Activated effector memory CD4-positive, alpha-beta T cell treated with Interleukin-2 at 50 U/mL for 16 hours (primary cell): Measurements from ENCODE around the gene PAIP1.
"Not testable (repeated sequence)": the region's sequence is repeated elsewhere in the genome, so short reads cannot be mapped to it uniquely, and the experiment has no call there.

Experiments used
- DNase-seq: peaks from one replicate; pipeline ENCODE4 v3.0.0-alpha.2; 2020

Gene PAIP1

GRCh38 chr5:43570450-43571158, 13.7 kb upstream of the PAIP1 start:
- no peak for DNase-seq

GRCh38 chr5:43569236-43569746, 12.4 kb upstream of the PAIP1 start:
- DNase-seq: no peak

DNA sequence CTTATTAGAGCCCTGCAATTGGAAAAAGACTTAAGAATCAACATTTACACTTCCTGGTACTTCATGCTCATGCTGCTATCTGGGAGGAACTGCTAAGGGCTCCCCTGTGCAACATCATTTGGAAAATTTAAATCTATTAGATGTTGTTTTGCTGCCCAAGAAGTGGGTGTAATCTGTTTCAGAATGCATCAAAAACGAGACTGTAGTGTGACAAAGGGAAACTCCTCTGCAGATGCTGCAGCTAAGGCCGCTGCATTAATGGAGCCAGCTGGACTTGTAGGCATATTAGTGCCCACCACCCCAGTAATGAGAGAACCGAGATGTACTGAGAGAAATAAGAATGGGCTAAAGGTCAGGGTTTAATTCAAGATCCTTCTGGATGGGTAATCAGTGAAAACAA, 11.1 kb upstream of the PAIP1 start:
- DNase-seq: no peak

GRCh38 chr5:43565043-43565442, 8.2 kb upstream of the PAIP1 start:
- no peak for DNase-seq

DNA sequence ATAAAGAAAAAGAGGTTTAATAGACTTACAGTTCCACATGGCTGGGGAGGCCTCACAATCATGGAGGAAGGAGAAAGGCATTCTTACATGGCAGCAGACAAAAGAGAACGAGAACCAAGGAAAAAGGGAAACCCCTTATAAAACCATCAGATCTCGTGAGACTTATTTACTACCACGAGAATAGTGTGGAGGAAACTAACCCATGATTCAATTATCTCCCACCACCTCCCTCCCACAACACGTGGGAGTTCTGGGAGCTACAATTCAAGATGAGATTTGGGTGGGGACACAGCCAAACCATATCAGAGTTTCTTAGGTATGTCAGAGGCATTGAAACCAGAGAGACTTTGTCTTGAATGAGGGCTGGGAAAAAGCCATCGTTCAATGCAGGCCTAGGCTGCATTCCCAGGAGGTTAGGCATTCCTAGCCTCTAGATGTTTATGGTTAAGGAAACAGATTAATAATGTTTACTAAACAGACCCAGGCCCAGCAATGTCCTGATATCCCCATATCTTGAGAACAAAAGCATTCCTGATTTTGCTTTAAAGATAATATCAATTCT, 7.5 kb upstream of the PAIP1 start:
- DNase-seq: no peak

- DNase-seq: no peak
These were observed 6.4 kb upstream of the PAIP1 start for GRCh38 chr5:43563321-43563720.

- no peak for DNase-seq
These were observed 4.5 kb upstream of the PAIP1 start for GRCh38 chr5:43561356-43561755.

GRCh38 chr5:43560128-43560527, 3.3 kb upstream of the PAIP1 start:
- no peak for DNase-seq

DNA sequence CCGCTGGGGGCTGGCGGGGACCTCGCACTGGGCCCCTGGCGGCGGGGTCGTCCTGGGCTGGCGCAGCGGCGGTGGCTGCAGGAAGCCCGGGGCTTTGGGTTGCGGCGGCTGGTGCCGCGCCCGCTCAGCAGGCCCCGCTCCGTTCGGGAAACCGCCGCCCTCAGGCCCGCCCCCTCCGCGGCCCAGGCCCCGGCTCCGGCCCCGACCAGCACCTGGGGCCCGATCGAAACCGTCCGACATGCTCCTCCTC, 345 bp downstream of the PAIP1 start:
- not testable (repeated sequence) for DNase-seq

- DNase-seq: peak; percentile 40
These were observed 826 bp downstream of the PAIP1 start for GRCh38 chr5:43555895-43556606.

GRCh38 chr5:43554497-43554896, 2.4 kb downstream of the PAIP1 start:
- no peak for DNase-seq

GRCh38 chr5:43553381-43553780, 3.5 kb downstream of the PAIP1 start:
- DNase-seq: no peak

GRCh38 chr5:43551731-43552130, 5.1 kb downstream of the PAIP1 start:
- no peak for DNase-seq

DNA sequence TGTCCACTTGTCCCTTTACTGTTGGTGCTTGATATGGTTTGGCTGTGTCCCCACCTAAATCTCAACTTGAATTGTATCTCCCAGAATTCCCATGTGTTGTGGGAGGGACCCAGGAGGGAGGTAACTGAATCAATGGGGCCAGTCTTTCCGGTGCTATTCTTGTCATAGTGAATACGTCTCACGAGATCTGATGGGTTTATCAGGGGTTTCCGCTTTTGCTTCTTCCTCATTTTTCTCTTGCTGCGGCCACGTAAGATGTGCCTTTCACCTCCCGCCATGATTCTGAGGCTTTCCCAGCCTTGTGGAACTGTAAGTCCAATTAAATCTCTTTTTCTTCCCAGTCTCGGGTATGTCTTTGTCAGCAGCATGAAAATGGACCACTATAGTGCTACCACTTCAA, 7.6 kb downstream of the PAIP1 start:
- not testable (repeated sequence) for DNase-seq

DNA sequence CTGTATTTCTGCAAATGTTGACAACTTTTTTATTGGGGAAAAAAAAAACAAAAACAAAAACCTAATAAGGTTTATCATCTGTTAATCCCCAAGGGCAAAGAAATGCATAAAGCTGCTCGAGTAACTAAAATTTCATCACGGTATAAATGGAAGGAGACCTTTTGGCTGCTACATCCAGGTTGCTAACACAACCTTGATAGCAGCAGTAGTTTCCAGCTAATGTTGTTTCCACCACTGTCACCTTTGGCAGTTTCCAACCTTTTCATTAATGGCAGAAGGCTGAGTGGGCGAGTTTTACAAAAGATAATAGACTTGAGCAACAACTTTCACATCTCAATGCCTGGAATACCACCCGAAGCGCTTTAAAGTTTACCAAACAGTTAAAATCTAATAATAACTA, 8.5 kb downstream of the PAIP1 start:
- no peak for DNase-seq

GRCh38 chr5:43547532-43547931, 9.3 kb downstream of the PAIP1 start:
- no peak for DNase-seq

DNA sequence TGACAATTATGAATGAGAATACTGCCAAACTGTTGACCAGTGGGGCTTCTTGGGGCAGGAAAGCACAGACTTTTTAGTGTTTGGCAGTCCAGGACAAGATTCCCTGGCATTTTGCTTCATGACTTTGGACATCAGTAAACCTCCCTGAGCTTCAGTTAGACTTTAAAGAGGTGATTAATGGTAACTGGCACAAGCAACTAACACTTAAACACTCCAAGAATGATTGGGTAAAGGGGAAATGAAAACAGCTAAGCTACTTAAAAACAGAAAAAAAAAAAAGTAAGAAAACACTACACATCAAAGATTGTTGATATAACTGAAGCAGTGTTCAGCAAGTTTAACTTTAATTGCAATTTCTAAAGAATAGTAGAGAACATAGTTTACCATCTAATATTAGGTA, 13.4 kb downstream of the PAIP1 start:
- no peak for DNase-seq

- no peak for DNase-seq
These were observed 16.1 kb downstream of the PAIP1 start for GRCh38 chr5:43540746-43541145.

DNA sequence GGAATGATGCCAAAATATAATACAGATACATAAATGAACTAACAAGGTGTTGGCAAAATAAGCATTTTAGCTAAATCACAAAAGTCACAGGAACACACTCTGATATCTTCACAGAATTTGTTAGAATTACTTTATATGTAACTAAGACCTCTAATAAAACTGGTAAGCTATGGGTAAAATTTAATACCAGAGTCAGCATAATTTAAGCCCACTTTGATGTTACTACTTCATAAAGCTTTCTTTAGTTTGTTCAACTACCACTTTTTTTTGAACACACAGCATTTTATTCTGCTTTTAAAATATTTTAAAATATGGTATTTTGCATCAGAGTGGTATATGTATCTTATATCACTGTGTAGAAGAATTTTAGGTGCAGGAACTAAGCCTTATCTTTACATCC, 19.9 kb downstream of the PAIP1 start:
- no peak for DNase-seq

GRCh38 chr5:43533646-43534045, 23.2 kb downstream of the PAIP1 start:
- DNase-seq: no peak

GRCh38 chr5:43530648-43531047, 26.2 kb downstream of the PAIP1 start:
- no peak for DNase-seq

DNA sequence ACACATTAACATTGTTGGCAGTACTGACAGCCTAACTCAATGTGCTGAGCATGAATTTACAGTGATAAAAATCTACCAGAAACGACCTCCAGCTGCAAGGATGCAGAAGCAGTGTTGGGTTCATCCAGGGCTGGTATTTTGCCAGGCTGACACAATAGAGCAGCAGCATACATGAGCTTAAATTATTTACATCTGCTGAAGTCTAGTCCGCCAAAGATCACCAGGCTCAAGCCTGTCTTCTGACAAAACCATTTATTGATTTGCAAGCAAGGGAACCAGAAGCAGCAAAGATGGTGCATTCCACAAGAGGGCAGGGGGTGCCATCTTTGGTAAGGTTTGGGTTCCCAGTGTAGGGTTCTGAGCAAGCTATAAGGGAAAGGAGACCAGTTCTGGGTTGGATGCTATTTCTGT, 33.2 kb downstream of the PAIP1 start:
- no peak for DNase-seq

GRCh38 chr5:43520615-43521014, 36.3 kb downstream of the PAIP1 start:
- DNase-seq: no peak

GRCh38 chr5:43515678-43516048, 41.2 kb downstream of the PAIP1 start:
- no peak for DNase-seq
